ENCODE results near the gene KIF13A. TPM values are rescaled to one million over a fixed set of nuclear protein-coding genes. Genes with fewer than 3 reads are reported as not detected.

KIF13A gene
- total RNA-seq, 2 donors from 2014 or later = 35.3 to 45.0 TPM

- no peak overlapping the region for H3K27ac Mint-ChIP-seq
- H3K9me3 Mint-ChIP-seq = no peaks in the 10 kb centered on the region
- H3K9ac ChIP-seq (ENCODE audit: extremely low read depth, low read length, poor library complexity, severe bottlenecking) = no peak overlapping the region
- peak; percentile 2 for DNase-seq
- H3K36me3 Mint-ChIP-seq (ENCODE audit: low read depth) = peaks cover 21% of the 10 kb centered on the region
- H3K27me3 Mint-ChIP-seq (ENCODE audit: insufficient read depth) = no peaks in the 10 kb centered on the region
- no peak for TF ChIP-seq CTCF (conservative IDR thresholded peaks at IDR 0.05)
- H3K36me3 ChIP-seq (ENCODE audit: control insufficient read depth, insufficient read depth, low read length) = peaks cover 10% of the 10 kb centered on the region
- H3K27ac ChIP-seq (ENCODE audit: low read depth, low read length) = no peak overlapping the region
- no peak overlapping the region for H3K4me3 ChIP-seq (ENCODE audit: low read length)
- no peaks in the 10 kb centered on the region for H3K9me3 ChIP-seq (ENCODE audit: control insufficient read depth, low read length)
- no peak overlapping the region for H3K4me3 Mint-ChIP-seq
- H3K4me1 ChIP-seq (ENCODE audit: control insufficient read depth, insufficient read depth, low read length) = no peaks in the 10 kb centered on the region
- no peaks in the 10 kb centered on the region for H3K4me1 Mint-ChIP-seq
- H3K27me3 ChIP-seq (ENCODE audit: control insufficient read depth, insufficient read depth, low read length, poor library complexity, severe bottlenecking) = no peaks in the 10 kb centered on the region
- WGBS, 2 experiments (ENCODE audit: insufficient coverage in 1 of 2, insufficient read length in 1 of 2) = 93 to 96% methylated on average over 8 of the region's 8 CpGs
Measured at GRCh38 chr6:17842934-17843821, 144.3 kb downstream of the KIF13A start.

- Mint-ChIP-seq H3K9me3 (no peaks in the 10 kb centered on the region), H3K27ac (no peak overlapping the region), H3K36me3 (ENCODE audit: low read depth) (peaks cover 21% of the 10 kb centered on the region), H3K4me3 (no peak overlapping the region), H3K4me1 (no peaks in the 10 kb centered on the region), H3K27me3 (ENCODE audit: insufficient read depth) (no peaks in the 10 kb centered on the region)
- 94 to 98% methylated on average over 3 of the region's 3 CpGs for WGBS, 2 experiments (ENCODE audit: insufficient coverage in 1 of 2, insufficient read length in 1 of 2)
- H3K36me3 ChIP-seq (ENCODE audit: control insufficient read depth, insufficient read depth, low read length) = peaks cover 14% of the 10 kb centered on the region
- H3K27me3 ChIP-seq (ENCODE audit: control insufficient read depth, insufficient read depth, low read length, poor library complexity, severe bottlenecking) = no peaks in the 10 kb centered on the region
- H3K27ac ChIP-seq (ENCODE audit: low read depth, low read length) = no peak overlapping the region
- TF ChIP-seq CTCF (conservative IDR thresholded peaks at IDR 0.05) = no peak
- no peak overlapping the region for H3K9ac ChIP-seq (ENCODE audit: extremely low read depth, low read length, poor library complexity, severe bottlenecking)
- H3K9me3 ChIP-seq (ENCODE audit: control insufficient read depth, low read length) = no peaks in the 10 kb centered on the region
- H3K4me1 ChIP-seq (ENCODE audit: control insufficient read depth, insufficient read depth, low read length) = no peaks in the 10 kb centered on the region
- DNase-seq = peak; percentile 24
- no peak overlapping the region for H3K4me3 ChIP-seq (ENCODE audit: low read length)
Measured at GRCh38 chr6:17842014-17842776, 145.2 kb downstream of the KIF13A start.

GRCh38 chr6:17839513-17840223 is 147.8 kb downstream of the KIF13A start:
- Histone ChIP-seq H3K4me3 (ENCODE audit: low read length) (no peak overlapping the region), H3K9ac (ENCODE audit: extremely low read depth, low read length, poor library complexity, severe bottlenecking) (no peak overlapping the region), H3K27ac (ENCODE audit: low read depth, low read length) (no peak overlapping the region), H3K36me3 (ENCODE audit: control insufficient read depth, insufficient read depth, low read length) (peaks cover 30% of the 10 kb centered on the region), H3K9me3 (ENCODE audit: control insufficient read depth, low read length) (no peaks in the 10 kb centered on the region), H3K4me1 (ENCODE audit: control insufficient read depth, insufficient read depth, low read length) (no peaks in the 10 kb centered on the region), H3K27me3 (ENCODE audit: control insufficient read depth, insufficient read depth, low read length, poor library complexity, severe bottlenecking) (no peaks in the 10 kb centered on the region)
- peaks cover 29% of the 10 kb centered on the region for H3K36me3 Mint-ChIP-seq (ENCODE audit: low read depth)
- 92 to 94% methylated on average over 7 of the region's 9 CpGs for WGBS, 2 experiments (ENCODE audit: insufficient coverage in 1 of 2, insufficient read length in 1 of 2)
- H3K9me3 Mint-ChIP-seq = no peaks in the 10 kb centered on the region
- no peak overlapping the region for H3K27ac Mint-ChIP-seq
- no peak overlapping the region for H3K4me3 Mint-ChIP-seq
- TF ChIP-seq CTCF (conservative IDR thresholded peaks at IDR 0.05) = no peak
- no peaks in the 10 kb centered on the region for H3K4me1 Mint-ChIP-seq
- no peaks in the 10 kb centered on the region for H3K27me3 Mint-ChIP-seq (ENCODE audit: insufficient read depth)
- peak; percentile 29 for DNase-seq

Measured in endodermal cell (in vitro differentiated cells).